ENCODE results near the gene SPSB3.

Gene SPSB3

DNA sequence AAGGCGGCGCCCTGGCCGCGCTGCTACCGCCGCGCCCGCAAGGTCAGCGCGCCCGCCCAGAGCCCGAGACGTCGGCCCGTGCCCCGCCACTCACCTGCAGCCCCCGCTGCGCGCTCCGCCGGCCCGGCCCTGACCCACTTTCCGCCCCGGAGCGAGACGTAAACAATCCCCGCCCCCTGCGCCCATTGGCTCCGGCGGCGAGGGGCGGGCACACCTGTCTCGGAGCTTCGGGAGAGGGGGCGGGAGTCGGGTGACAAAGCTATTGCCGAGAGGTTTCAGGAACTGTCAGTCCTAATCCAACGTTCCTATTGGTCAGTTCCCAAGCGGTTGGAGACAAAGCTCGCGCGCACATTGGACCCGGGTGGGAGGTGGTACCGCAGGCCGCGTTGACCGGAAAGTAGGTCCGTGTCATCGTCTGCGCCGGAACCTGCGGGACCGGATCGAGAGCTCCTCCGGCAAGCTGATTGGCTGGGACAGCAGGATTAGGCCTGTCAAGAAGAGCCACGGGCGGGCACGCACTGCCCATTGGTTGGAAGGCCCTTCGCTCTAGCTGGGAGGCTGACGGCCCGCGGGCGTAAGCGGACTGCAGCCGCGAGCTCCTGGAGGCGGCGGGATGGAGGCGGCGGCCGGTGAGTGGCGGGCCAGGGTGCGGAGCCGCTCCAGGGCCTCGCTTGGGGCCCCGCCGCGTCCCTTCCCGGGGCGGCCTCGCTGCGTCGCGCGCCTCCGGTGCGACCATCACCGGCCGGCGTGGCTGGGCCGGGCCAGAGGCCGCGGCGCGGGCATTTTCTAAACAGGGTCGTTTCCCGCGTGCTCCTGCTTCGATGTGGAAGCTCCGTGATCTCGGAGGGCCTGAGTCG, at the start of gene SPSB3, which contains the start of gene NUBP2:
Gene SPSB3, minus strand, starts transcription at position 164 of the 857 bp plus-strand sequence. CDS start 1,088 bp downstream, outside the sequence.
Gene NUBP2, plus strand, starts transcription at position 553 of the 857 bp plus-strand sequence. Its CDS starts 61 bp downstream, at position 614.
- peak within 1 kb of the TSS; percentile 89 for H3K27ac Mint-ChIP-seq
- peaks cover 4% of the 10 kb centered on the region for H3K4me1 Mint-ChIP-seq (ENCODE audit: low read depth)

DNA sequence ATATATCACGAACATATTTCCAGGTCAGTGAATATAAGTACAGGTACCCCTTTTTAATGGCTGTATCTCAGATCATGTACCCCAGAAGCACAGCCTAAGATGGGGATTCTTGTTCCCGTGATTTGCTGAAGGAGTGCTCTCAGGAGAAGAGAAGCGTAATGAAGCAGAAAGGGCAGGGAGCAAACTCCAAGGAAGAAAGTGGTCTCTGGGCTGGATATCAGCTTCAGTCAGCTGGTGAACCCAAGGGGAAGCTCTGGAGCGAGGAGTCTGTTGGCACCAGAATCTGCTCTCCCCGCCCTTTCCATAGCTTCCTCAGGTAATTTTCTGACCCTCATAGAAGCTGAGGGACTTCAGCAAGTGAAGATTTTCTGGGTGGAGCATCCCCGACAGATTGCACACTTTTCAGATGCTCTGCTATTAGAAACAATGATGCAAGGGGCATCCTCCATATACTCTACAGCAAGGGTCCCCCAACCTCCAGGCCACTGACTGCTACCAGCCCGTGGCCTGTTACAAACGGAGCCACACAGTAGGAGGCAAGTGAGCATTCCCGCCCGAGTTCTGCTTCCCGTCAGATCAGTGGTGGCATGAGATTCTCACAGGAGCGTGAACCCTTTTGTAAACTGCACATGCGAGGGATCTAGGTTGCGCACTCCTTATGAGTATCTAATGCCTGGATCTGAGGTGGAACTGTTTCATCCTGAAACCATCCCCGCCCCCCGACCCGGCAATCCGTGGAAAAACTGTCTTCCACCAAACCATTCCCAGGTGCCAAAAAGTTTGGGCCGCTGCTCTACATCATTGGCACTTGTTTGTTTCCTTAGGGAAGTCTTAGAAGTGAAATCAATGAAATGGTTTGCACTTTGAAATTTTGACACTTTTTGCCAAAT, 49.1 kb upstream of the SPSB3 start:
- no peak overlapping the region for H3K4me3 Mint-ChIP-seq

More for the DNA sequence above, at the start of gene SPSB3, which contains the start of gene NUBP2:
- H3K9me3 Mint-ChIP-seq, result no peaks in the 10 kb centered on the region
- peak within 1 kb of the TSS; percentile 92 for H3K4me3 Mint-ChIP-seq
- H3K36me3 Mint-ChIP-seq (ENCODE audit: low read depth), result peaks cover 7% of the 10 kb centered on the region
- no peaks in the 10 kb centered on the region for H3K27me3 Mint-ChIP-seq (ENCODE audit: low read depth)
- peak; percentile 100 for DNase-seq (ENCODE audit: low spot score)

DNA sequence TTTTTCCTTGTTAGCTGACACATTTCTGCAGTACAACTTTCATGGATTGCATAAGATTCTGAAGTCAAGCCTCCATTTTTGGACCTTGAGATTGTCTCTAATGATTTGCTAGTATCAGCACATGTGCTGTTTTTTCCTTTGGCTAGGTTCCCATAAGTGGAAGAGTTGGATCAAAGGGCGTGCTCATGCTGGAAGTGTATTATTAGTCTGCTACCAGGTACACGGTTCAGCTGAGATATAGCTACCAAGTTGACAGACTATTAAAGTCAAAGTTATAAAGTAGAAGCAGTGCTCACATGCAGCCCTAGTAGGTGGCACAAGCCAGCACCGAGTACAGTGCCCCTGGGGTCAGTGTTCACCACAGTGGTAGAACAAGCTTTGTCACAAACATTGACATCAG, 47.8 kb upstream of the SPSB3 start:
- H3K9me3 Mint-ChIP-seq, result no peaks in the 10 kb centered on the region
- H3K4me3 Mint-ChIP-seq, result no peak overlapping the region
- no peaks in the 10 kb centered on the region for H3K36me3 Mint-ChIP-seq (ENCODE audit: low read depth)
- H3K27me3 Mint-ChIP-seq (ENCODE audit: low read depth), result no peaks in the 10 kb centered on the region
- no peak overlapping the region for H3K27ac Mint-ChIP-seq
- peaks cover 14% of the 10 kb centered on the region for H3K4me1 Mint-ChIP-seq (ENCODE audit: low read depth)
- no peak for DNase-seq (ENCODE audit: low spot score)

More for the DNA sequence above, 49.1 kb upstream of the SPSB3 start:
- H3K27me3 Mint-ChIP-seq (ENCODE audit: low read depth), result no peaks in the 10 kb centered on the region
- H3K4me1 Mint-ChIP-seq (ENCODE audit: low read depth), result peaks cover 7% of the 10 kb centered on the region
- H3K9me3 Mint-ChIP-seq, result no peaks in the 10 kb centered on the region
- H3K36me3 Mint-ChIP-seq (ENCODE audit: low read depth), result no peaks in the 10 kb centered on the region
- no peak overlapping the region for H3K27ac Mint-ChIP-seq
- DNase-seq (ENCODE audit: low spot score), result no peak

DNA sequence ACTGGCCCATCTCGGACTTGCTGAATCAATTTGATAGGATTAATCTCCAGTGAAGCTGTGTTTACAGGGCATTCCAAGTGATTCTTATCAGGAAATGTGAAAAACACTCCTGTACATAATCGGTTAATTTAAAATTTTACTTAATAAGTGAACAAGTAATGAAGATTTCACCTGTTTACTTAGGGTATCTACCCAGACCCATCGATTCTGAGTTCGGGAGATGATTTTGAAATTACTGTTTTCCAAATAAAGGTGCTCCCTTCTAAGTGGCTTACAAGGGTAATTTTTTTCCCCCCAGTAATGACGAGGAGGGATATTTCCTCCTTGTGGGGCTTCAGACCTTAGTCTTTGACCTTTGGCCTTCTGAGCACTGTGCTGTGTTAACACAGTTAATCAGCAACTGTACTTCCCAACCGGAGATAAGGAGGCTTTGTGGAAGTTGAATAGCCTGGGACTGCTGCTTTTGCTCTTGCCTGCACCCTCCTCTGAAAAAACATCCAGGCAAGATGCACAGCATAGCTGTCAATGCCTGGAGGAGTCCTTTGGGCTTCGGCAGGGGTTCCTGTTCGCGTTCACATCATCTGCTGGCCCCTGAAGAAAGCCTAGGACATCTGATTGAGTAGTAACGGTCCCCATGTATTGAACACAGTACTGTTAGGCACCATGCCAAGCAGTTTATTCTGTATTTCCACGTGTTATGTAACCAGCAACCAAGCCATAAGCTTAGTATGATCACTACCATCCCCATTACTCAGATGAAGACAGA, 46.5 kb upstream of the SPSB3 start:
- Mint-ChIP-seq H3K27me3 (ENCODE audit: low read depth) (no peaks in the 10 kb centered on the region), H3K4me3 (peak overlapping the region; percentile 48), H3K36me3 (ENCODE audit: low read depth) (no peaks in the 10 kb centered on the region), H3K27ac (no peak overlapping the region), H3K4me1 (ENCODE audit: low read depth) (peaks cover 17% of the 10 kb centered on the region), H3K9me3 (no peaks in the 10 kb centered on the region)
- DNase-seq (ENCODE audit: low spot score), result no peak

DNA sequence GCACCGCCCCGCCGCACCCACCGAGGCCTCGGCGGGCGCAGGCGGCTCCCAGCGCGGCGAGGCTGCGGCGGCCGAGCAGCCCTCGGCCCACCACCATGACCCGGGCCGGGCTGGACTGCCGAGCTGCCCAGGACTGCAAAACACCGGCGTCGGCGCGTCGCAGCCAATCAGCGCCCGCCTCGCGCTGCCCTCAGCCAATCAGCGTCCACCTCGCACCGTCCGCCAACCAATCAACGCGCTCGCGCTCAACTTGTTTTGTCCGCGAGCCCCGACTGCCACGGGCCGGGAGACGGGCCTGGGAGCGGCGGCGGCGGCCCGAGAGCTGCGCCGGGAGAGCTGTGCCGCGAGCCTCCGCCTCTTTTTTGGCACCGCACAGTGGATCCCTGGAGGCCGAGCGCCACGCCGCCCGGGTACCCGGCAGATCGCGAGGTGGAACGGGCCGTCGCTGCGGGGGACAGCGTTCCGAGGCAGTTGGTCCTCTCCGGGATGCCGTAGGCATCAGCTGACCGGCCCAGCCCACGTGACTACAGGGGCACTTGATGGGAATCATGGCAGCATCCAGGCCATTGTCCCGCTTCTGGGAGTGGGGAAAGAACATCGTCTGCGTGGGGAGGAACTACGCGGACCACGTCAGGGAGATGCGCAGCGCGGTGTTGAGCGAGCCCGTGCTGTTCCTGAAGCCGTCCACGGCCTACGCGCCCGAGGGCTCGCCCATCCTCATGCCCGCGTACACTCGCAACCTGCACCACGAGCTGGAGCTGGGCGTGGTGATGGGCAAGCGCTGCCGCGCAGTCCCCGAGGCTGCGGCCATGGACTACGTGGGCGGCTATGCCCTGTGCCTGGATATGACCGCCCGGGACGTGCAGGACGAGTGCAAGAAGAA, 44.6 kb upstream of the SPSB3 start, which contains the start of the genes FAHD1 and HAGH:
Gene FAHD1, plus strand, starts transcription at position 516 of the 883 bp plus-strand sequence. Its CDS starts 33 bp downstream, at position 549.
Gene HAGH, minus strand, starts transcription at position 135 of the 883 bp plus-strand sequence. Its CDS starts 38 bp downstream, at position 97.
- peaks cover 4% of the 10 kb centered on the region for H3K36me3 Mint-ChIP-seq (ENCODE audit: low read depth)
- H3K9me3 Mint-ChIP-seq, result no peaks in the 10 kb centered on the region
- DNase-seq (ENCODE audit: low spot score), result peak; percentile 93
- peak within 1 kb of the TSS; percentile 92 for H3K4me3 Mint-ChIP-seq
- no peaks in the 10 kb centered on the region for H3K27me3 Mint-ChIP-seq (ENCODE audit: low read depth)
- peak within 1 kb of the TSS; percentile 92 for H3K27ac Mint-ChIP-seq
- peaks cover 18% of the 10 kb centered on the region for H3K4me1 Mint-ChIP-seq (ENCODE audit: low read depth)

DNA sequence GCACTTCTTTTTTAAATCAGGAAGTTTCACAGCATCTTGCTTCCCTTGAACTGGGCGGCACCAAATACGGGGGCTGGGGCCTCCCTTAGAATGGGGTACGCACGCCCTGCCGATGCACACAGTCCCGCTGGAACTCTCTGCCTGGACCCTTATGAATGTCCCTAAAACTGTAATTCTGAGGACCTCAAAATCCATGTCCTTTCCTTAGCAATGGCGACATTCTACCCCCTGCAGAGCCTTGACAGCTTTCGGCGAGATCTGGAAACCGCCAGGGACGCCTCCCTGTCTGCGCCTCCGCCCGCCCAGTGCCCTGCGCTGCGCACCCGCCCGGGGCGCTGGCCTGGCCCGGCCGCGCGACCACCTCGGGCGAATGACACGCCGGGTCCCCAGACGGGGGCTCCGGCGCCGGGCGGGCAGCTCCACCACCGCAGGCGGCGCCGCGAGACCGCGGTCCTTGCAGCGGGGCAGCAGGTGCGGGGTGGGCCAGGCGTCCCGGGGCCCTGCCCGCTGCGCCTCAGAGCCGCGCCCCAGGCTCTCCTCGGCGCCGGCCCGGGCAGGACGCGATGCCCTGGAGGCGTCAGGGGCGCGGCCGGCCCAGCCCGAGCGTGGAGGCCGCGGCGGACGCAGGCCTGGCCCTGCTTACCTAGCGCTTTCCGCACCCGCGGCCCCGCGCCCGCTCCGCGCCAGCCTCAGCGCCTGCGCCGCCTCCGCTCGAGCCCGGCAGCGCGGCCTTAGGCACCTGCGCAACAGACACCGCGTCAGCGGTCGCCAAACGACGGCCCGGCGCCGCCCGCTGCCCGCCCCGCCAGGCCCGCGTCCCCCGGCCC, 43.7 kb upstream of the SPSB3 start:
- H3K36me3 Mint-ChIP-seq (ENCODE audit: low read depth), result peaks cover 4% of the 10 kb centered on the region
- H3K27ac Mint-ChIP-seq, result peak overlapping the region; percentile 79
- DNase-seq (ENCODE audit: low spot score), result peak; percentile 31
- H3K4me3 Mint-ChIP-seq, result peak overlapping the region; percentile 86
- H3K4me1 Mint-ChIP-seq (ENCODE audit: low read depth), result peaks cover 18% of the 10 kb centered on the region
- H3K9me3 Mint-ChIP-seq, result no peaks in the 10 kb centered on the region
- no peaks in the 10 kb centered on the region for H3K27me3 Mint-ChIP-seq (ENCODE audit: low read depth)

DNA sequence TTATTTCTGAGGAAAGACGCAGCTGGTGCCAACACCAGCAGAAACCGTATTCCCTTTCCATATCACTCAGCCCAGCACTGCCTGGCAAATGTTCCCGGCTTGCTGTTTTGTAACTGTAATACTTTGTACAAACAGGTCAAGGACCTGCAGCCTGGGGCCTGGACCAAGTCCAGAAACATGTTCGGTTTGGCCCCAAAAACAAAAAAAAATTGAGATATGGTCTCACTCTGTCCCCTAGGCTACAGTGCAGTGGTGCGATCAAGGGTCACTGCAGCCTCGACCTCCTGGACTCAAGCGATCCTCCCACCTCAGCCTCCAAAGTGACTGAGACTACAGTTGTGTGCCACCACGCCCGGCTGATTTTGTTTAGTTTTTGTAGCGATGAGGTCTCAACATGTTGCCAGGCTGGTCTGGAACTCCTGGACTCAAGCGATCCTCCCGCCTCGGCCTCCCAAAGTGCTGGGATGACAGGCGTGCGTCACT, 43.1 kb upstream of the SPSB3 start:
- Mint-ChIP-seq H3K9me3 (no peaks in the 10 kb centered on the region), H3K27me3 (ENCODE audit: low read depth) (no peaks in the 10 kb centered on the region), H3K36me3 (ENCODE audit: low read depth) (peaks cover 4% of the 10 kb centered on the region), H3K4me1 (ENCODE audit: low read depth) (peaks cover 18% of the 10 kb centered on the region), H3K4me3 (peak overlapping the region; percentile 86), H3K27ac (peak overlapping the region; percentile 79)
- no peak for DNase-seq (ENCODE audit: low spot score)

DNA sequence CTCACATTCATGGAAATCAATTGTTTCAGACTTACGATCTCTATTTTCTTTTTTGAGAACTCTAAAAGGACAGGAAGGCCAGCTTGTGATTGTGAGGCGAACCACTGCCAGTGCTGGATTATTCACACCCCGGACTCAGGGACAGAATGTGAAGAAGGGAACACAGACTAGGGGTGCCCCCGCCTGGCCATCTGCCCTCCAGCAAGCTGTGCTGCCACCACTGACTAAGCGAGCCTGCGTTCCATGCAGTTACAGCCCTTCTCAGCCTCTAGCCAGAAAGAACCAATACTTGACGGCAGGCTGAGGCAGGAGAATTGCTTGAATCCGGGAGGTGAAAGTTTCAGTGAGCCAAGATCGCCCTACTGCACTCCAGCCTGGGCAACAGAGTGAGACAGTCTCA, 41.5 kb upstream of the SPSB3 start:
- no peak for DNase-seq (ENCODE audit: low spot score)
- Mint-ChIP-seq H3K4me1 (ENCODE audit: low read depth) (peaks cover 16% of the 10 kb centered on the region), H3K27me3 (ENCODE audit: low read depth) (no peaks in the 10 kb centered on the region), H3K27ac (peak overlapping the region; percentile 36), H3K36me3 (ENCODE audit: low read depth) (peaks cover 4% of the 10 kb centered on the region), H3K4me3 (peak overlapping the region; percentile 67), H3K9me3 (no peaks in the 10 kb centered on the region)

DNA sequence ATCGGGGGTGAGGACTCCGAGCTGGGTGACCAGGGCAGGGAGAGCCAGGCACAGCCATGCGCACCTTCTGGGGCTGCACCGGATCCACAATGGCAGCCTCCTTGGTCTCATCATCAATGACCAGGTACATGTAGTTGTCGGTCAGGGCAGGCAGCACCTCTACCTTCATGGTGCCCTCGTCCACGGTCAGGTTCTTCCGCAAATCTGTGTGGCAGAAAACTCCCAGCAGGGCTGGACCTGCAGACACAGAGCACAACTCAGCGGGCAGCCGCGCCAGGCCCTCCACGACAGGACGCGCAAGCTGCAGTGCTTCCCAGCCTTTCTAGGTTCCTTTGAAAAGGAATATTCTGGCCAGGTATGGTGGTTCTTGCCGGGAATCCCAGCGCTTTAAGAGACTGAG, 40.4 kb upstream of the SPSB3 start:
- no peaks in the 10 kb centered on the region for H3K9me3 Mint-ChIP-seq
- H3K4me1 Mint-ChIP-seq (ENCODE audit: low read depth), result peaks cover 16% of the 10 kb centered on the region
- no peak overlapping the region for H3K27ac Mint-ChIP-seq
- no peak for DNase-seq (ENCODE audit: low spot score)
- no peaks in the 10 kb centered on the region for H3K27me3 Mint-ChIP-seq (ENCODE audit: low read depth)
- H3K4me3 Mint-ChIP-seq, result no peak overlapping the region
- H3K36me3 Mint-ChIP-seq (ENCODE audit: low read depth), result peaks cover 4% of the 10 kb centered on the region

DNA sequence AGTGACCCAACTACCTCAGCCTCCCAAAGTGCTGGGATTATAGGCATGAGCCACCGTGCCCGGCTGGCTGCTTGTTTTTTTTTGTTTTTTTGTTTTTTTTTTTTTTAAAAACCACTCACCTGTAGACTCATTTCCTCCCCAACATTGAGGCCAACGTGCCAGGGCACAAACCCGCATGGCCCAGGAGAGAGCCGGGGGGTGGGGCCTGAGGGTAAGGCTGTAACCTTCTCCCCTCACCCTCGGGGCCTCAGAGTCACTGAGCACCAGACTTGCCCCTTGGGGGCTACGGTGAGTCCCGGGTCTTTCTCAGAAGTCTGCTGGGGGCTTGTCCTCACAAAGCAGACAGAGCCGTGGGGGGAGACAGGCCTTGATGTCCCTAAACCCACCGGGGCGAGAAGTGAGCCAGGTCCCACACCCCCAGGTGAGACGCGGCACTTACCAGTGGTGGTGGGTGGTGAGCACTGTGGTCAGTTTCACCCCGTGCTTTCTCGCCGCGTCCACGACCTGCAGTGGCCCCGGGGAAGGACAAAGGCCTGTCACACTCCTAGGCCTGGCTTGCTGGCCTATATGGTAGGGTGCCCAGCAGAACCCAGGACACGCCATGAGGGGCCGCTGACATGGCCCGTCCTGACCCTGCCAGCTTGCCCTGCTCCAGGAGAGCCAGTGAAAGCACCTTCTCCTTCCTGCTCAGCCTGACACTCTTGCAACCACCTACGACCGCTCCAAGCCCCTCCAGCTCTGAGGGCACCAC, 39.7 kb upstream of the SPSB3 start:
- H3K4me3 Mint-ChIP-seq, result no peak overlapping the region
- no peak for DNase-seq (ENCODE audit: low spot score)
- H3K4me1 Mint-ChIP-seq (ENCODE audit: low read depth), result peaks cover 11% of the 10 kb centered on the region
- no peaks in the 10 kb centered on the region for H3K27me3 Mint-ChIP-seq (ENCODE audit: low read depth)
- peaks cover 4% of the 10 kb centered on the region for H3K36me3 Mint-ChIP-seq (ENCODE audit: low read depth)
- no peak overlapping the region for H3K27ac Mint-ChIP-seq
- no peaks in the 10 kb centered on the region for H3K9me3 Mint-ChIP-seq

DNA sequence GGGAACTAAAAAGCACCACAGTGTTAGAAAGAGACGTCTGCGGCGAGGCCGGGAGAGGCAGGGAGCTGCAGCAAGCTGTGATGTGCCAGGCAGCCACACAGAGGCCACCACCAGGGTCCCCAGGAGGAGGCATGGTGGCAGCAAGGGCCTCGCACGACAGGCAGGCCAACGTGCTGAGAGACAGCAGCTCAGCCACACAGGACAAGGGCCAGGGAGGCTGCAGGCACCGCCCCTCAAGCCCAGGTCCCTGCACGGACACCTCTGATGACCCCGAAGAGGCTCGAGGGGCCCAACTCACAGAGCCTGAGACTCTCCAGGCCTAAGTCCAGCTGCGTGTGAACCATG, 38.5 kb upstream of the SPSB3 start:
- H3K4me3 Mint-ChIP-seq, result no peak overlapping the region
- H3K27me3 Mint-ChIP-seq (ENCODE audit: low read depth), result no peaks in the 10 kb centered on the region
- H3K27ac Mint-ChIP-seq, result no peak overlapping the region
- H3K36me3 Mint-ChIP-seq (ENCODE audit: low read depth), result peaks cover 4% of the 10 kb centered on the region
- DNase-seq (ENCODE audit: low spot score), result no peak
- H3K9me3 Mint-ChIP-seq, result no peaks in the 10 kb centered on the region
- peaks cover 11% of the 10 kb centered on the region for H3K4me1 Mint-ChIP-seq (ENCODE audit: low read depth)

All from T-helper 2 cell treated with Interferon-gamma antibody and Interleukin-4, amounts not matched to agents 5 μg/mL and 100 μg/mL, for 36 hours (primary cell).